ENCODE results near the gene IRF1.

The IRF1 gene

DNA sequence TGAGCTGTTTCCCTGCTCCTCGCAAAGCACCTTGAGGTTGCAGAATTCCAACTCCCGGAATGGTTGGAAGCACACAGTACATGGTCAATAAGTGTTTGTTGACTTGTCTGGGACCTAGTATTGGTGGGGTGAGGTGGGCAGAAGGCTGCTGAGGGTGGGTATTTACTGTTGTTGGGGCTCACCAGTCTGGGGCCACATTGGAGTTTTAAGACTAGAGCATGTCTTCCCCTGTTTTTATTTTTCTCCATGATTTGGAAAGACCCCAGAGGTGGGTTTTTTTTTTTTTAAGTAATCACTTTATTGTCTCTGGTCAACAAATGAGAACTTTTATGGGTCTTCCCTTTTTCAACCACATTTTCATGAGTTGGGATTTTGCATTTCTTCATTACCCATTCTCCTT is 55.1 kb downstream of the IRF1 start:
- no peak for DNase-seq

DNA sequence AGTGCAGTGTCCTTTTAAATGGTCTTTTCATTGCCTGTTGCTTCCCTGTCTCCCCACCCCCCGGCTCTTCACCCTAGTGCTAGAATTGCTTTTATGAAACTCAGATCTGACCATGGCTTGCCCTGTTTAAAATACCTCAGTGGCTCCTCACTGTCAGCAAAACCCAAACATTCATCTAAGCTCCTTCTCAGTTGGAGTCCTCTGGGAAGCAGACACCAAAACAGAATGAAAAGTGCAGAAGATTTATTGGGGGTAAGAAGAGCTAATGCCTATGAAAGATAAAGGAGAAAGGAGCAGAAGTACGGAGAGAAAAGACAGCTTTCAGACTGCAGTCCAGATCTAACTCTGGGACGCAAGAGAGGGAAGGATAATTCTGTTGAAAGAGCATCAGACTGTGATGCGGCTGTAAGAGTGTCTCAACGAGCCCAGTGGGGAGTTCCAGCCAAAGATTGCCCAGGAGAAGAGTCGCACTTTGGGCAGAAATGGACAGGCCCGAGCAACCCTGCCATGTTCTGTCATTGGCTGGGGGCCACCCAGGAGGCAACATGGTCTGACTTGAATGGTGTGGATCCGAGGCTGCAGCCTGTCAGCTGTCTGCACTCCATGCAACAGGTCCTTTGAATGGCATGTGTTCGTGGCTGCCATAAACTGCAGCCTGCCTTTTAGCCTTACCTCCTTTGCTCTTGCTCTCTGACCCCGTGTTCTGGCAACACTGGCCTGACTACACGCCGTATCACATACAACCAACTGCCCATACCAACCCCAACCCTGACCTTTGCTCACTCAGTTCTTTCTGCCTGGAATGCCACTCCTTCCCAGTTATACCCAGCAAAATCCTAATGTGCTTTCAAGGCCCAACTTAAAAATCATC is 55.9 kb downstream of the IRF1 start:
- DNase-seq: no peak

DNA sequence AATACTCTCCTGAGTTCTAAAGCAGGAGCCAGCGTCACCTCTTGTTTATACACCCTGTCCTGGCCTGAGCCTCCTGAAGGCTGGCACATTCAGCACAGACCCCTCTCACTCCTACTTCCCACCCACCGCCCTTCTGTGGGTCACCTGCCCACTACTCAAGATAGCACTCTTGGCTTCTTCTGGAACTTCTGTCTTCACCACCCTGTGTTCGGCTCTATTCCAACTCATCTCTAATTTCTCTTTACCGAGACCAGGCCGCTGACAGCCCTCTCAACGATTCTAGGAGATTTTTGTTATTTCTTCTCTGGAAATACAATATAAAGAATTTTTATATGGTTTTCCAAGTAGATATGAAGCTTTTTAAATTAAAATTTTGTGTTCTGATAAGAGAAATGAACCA is 57.4 kb downstream of the IRF1 start:
- DNase-seq: no peak

DNA sequence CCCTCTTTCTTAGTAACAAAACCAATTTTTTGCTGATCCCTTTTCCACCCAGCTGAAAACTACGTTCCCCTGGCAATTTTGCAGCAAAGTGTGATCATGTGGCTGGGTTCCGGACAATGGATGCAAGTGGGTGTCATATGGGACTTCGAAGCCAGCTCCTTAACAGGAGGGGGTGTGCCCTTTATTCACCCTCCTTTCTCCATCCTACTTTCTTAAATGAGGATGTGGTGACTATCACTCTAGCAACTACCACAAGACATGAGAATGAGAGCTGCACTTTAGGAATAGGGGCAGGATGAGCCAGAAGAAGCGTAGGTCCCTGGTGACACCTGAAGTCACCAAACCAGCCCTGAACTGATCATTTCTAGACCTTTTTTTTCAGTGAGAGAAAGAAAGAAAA is 58.9 kb downstream of the IRF1 start:
- no peak for DNase-seq
